Activated B cell treated with CpG ODN at 0.5 μM for 24 hours (primary cell): ENCODE measurements around the gene RFX7. TPM values are rescaled to one million over a fixed set of nuclear protein-coding genes. Genes with fewer than 3 reads are reported as not detected.
A peak's percentile ranks its signal among the peaks of the same experiment; 100 is the strongest.

Source experiments
- ATAC-seq: fragments of 200-7000 bp; cut with Tn5 transposase; one replicate; pipeline ENCODE4 v1.10.0; 2021; ENCODE audit warnings: low read depth, mild to moderate bottlenecking, moderate library complexity
- CTCF ChIA-PET: fragments of 350-600 bp; sonication (Branson Sonifier 250); formaldehyde crosslinking; loops from one replicate; lab custom pipeline; 2021; ENCODE audit warnings: antibody characterized with exemption; lab: Charles Lee
- POLR2A ChIA-PET: fragments of 350-600 bp; sonication (Branson Sonifier 250); formaldehyde crosslinking; loops from one replicate; lab custom pipeline; 2021; ENCODE audit warnings: antibody characterized with exemption; lab: Charles Lee
- DNase-seq: peaks from one replicate; pipeline ENCODE4 v3.0.0; 2022
- H3K27ac Mint-ChIP-seq: one replicate; pipeline ENCODE4 v1.8.0; 2020; ENCODE audit warnings: mixed read lengths
- H3K27me3 Mint-ChIP-seq: one replicate; pipeline ENCODE4 v1.8.0; 2021; ENCODE audit warnings: mixed read lengths
- H3K36me3 Mint-ChIP-seq: one replicate; pipeline ENCODE4 v1.8.0; 2021; ENCODE audit warnings: low read depth, mixed read lengths
- H3K4me1 Mint-ChIP-seq: one replicate; pipeline ENCODE4 v1.8.0; 2021; ENCODE audit warnings: mixed read lengths
- H3K4me3 Mint-ChIP-seq: one replicate; pipeline ENCODE4 v1.8.0; 2020; ENCODE audit warnings: mild to moderate bottlenecking, mixed read lengths
- H3K9me3 Mint-ChIP-seq: one replicate; pipeline ENCODE4 v1.8.0; 2020; ENCODE audit warnings: mixed read lengths
- CTCF ChIP-seq: fragments of 200-600 bp; IDR thresholded peaks from one replicate; pipeline ENCODE4 v1.8.0; 2022; ENCODE audit warnings: antibody characterized with exemption, mild to moderate bottlenecking
- intact Hi-C: fragments of 100-400 bp; cut with micrococcal nuclease; formaldehyde crosslinking; loops from one replicate; pipeline ENCODE4 v1.15.1; 2024
- total RNA-seq: library from RNA; stranded (reverse); gene quantifications from 2 replicates; pipeline ENCODE4 v1.2.3, GENCODE V29; 2022

The RFX7 gene
- total RNA-seq, 1 donor from 2014 or later: 27.8 TPM

- Mint-ChIP-seq H3K27ac (no peak overlapping the region), H3K27me3 (no peaks in the 10 kb centered on the region)
- CTCF ChIA-PET: interaction anchor here (0.7 kb wide), 1 partner anchor 419 kb away, joined by 3 read pairs; no protein-coding TSS in a partner anchor
Observed at GRCh38 chr15:56217341-56217740, 26.3 kb downstream of the RFX7 start.

GRCh38 chr15:56215769-56216168, 27.9 kb downstream of the RFX7 start:
- H3K9me3 Mint-ChIP-seq: peaks cover 26% of the 10 kb centered on the region
- no peak for TF ChIP-seq CTCF
- H3K4me1 Mint-ChIP-seq: peaks cover 3% of the 10 kb centered on the region
- ChIA-PET CTCF (no interaction called here), POLR2A (no interaction called here)
- no peak for DNase-seq
- H3K27me3 Mint-ChIP-seq: no peaks in the 10 kb centered on the region
- no peak for ATAC-seq
- no peak overlapping the region for H3K27ac Mint-ChIP-seq
- intact Hi-C loops: no loop called here
- peaks cover 36% of the 10 kb centered on the region for H3K36me3 Mint-ChIP-seq
- H3K4me3 Mint-ChIP-seq: no peak overlapping the region

More at GRCh38 chr15:56217341-56217740, 26.3 kb downstream of the RFX7 start:
- TF ChIP-seq CTCF: no peak
- intact Hi-C loops: no loop called here
- no peak for DNase-seq
- ATAC-seq: no peak
- peaks cover under 1% of the 10 kb centered on the region for H3K4me1 Mint-ChIP-seq
- H3K36me3 Mint-ChIP-seq: peaks cover 24% of the 10 kb centered on the region
- H3K4me3 Mint-ChIP-seq: no peak overlapping the region
- POLR2A ChIA-PET: interaction anchor here (0.6 kb wide), 1 partner anchor 27 kb away, joined by 4 read pairs; no protein-coding TSS in a partner anchor
- peaks cover 23% of the 10 kb centered on the region for H3K9me3 Mint-ChIP-seq

- intact Hi-C loops: no loop called here
- Mint-ChIP-seq H3K9me3 (peaks cover 17% of the 10 kb centered on the region), H3K4me3 (no peak overlapping the region), H3K27ac (no peak overlapping the region), H3K27me3 (no peaks in the 10 kb centered on the region), H3K4me1 (peaks cover 31% of the 10 kb centered on the region), H3K36me3 (peaks cover 36% of the 10 kb centered on the region)
- no peak for TF ChIP-seq CTCF
- ChIA-PET CTCF (no interaction called here), POLR2A (interaction anchor here (1.2 kb wide), 1 partner anchor 33 kb away, joined by 4 read pairs; no protein-coding TSS in a partner anchor)
- DNase-seq (no peak), ATAC-seq (no peak)
Observed at GRCh38 chr15:56211960-56212550, 31.6 kb downstream of the RFX7 start.

DNA sequence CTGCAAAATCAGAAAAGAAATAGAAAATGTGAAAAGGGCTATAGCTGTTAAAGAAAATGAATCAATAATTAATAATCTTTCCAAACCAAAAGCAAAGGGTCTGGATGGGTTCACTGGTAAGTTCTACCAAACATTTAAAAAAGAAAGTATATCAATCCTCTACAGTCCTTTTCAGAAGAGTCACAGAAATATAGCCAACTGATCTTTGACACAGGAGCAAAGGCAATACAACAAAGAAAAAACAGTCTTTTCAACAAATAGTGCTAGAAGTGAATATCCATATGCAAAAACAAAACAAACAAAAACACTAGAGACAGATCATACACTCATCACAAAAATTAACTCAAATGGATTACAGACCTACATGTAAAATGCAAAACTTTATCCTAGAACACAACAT, 32.6 kb downstream of the RFX7 start:
- intact Hi-C loops: no loop called here
- ChIA-PET POLR2A (no interaction called here), CTCF (no interaction called here)
- Mint-ChIP-seq H3K27me3 (no peaks in the 10 kb centered on the region), H3K4me3 (no peak overlapping the region), H3K4me1 (peaks cover 41% of the 10 kb centered on the region), H3K9me3 (peaks cover 19% of the 10 kb centered on the region), H3K27ac (no peak overlapping the region), H3K36me3 (peaks cover 36% of the 10 kb centered on the region)
- no peak for DNase-seq
- ATAC-seq: no peak
- no peak for TF ChIP-seq CTCF

- intact Hi-C loops: no loop called here
- CTCF ChIA-PET: no interaction called here
- peak overlapping the region; percentile 39 for H3K4me3 Mint-ChIP-seq
- peaks cover 65% of the 10 kb centered on the region for H3K4me1 Mint-ChIP-seq
- DNase-seq: no peak
- H3K27ac Mint-ChIP-seq: peak overlapping the region; percentile 79
- H3K9me3 Mint-ChIP-seq: peaks cover 17% of the 10 kb centered on the region
- POLR2A ChIA-PET: interaction anchor here (1.5 kb wide), 1 partner anchor 37 kb away, joined by 12 read pairs; no protein-coding TSS in a partner anchor
- no peaks in the 10 kb centered on the region for H3K27me3 Mint-ChIP-seq
- no peak for TF ChIP-seq CTCF
- no peak for ATAC-seq
- H3K36me3 Mint-ChIP-seq: peaks cover 29% of the 10 kb centered on the region
Observed at GRCh38 chr15:56208641-56209155, 35.0 kb downstream of the RFX7 start.
